DND-41 (cell line): ENCODE data around the gene TCF19.

Source experiments
- ATAC-seq: fragments of 200-7000 bp; cut with Tn5 transposase; 3 replicates; pipeline ENCODE4 v1.9.1; 2021; ENCODE audit warnings: low read depth; ENCODE audit not compliant: insufficient read depth
- DNase-seq: peaks from one replicate; pipeline ENCODE4 v3.0.0-alpha.2; 2020
- H2AFZ ChIP-seq: 2 replicates; pipeline ENCODE4 v1.6.0; 2012; ENCODE audit warnings: low read depth, low read length
- H3K27ac ChIP-seq: 2 replicates; pipeline ENCODE4 v1.5.1; 2012; ENCODE audit warnings: low read length, inconsistent platforms
- H3K27me3 ChIP-seq: fragments of 200-600 bp; sonication (generic); 2 replicates; pipeline ENCODE4 v1.6.0; 2012; ENCODE audit warnings: low read length, mild to moderate bottlenecking, inconsistent platforms; ENCODE audit not compliant: insufficient read depth, poor library complexity
- H3K36me3 ChIP-seq: 2 replicates; pipeline ENCODE4 v1.5.1; 2012; ENCODE audit warnings: low read length, inconsistent platforms; ENCODE audit not compliant: insufficient read depth
- H3K4me1 ChIP-seq: 2 replicates; pipeline ENCODE4 v1.5.1; 2012; ENCODE audit warnings: mild to moderate bottlenecking, low read length; ENCODE audit not compliant: insufficient read depth
- H3K4me2 ChIP-seq: 2 replicates; pipeline ENCODE4 v1.6.0; 2012; ENCODE audit warnings: mild to moderate bottlenecking, moderate library complexity, low read length, inconsistent platforms; ENCODE audit not compliant: insufficient read depth
- H3K4me3 ChIP-seq, 2 experiments: fragments of 200-600 bp in 1 of 2; shearing (Covaris generic) in 1 of 2; 2 replicates each; pipeline ENCODE4 v1.5.1; 2012 to 2016; ENCODE audit warnings: inconsistent platforms in 2 of 2, low read length in 2 of 2, mild to moderate bottlenecking in 2 of 2, low read depth in 1 of 2, moderate library complexity in 1 of 2
- H3K79me2 ChIP-seq: 2 replicates; pipeline ENCODE4 v1.6.0; 2012; ENCODE audit warnings: low read length, inconsistent platforms; ENCODE audit not compliant: insufficient read depth
- H3K9ac ChIP-seq: 2 replicates; pipeline ENCODE4 v1.6.0; 2012; ENCODE audit warnings: low read depth, mild to moderate bottlenecking, inconsistent platforms, low read length, moderate library complexity
- H3K9me3 ChIP-seq: 2 replicates; pipeline ENCODE4 v1.5.1; 2012; ENCODE audit warnings: low read length, moderate library complexity, mild to moderate bottlenecking, inconsistent platforms; ENCODE audit not compliant: insufficient read depth, severe bottlenecking
- H4K20me1 ChIP-seq: 2 replicates; pipeline ENCODE4 v1.6.0; 2012; ENCODE audit warnings: low read length; ENCODE audit not compliant: insufficient read depth
- CTCF ChIP-seq: IDR thresholded peaks from 2 replicates; pipeline ENCODE4 v1.5.1; 2012; ENCODE audit warnings: borderline replicate concordance, low read length, moderate library complexity, mild to moderate bottlenecking; ENCODE audit not compliant: poor library complexity, severe bottlenecking; ENCODE audit errors: extremely low read depth
- EZH2 ChIP-seq: IDR thresholded peaks from 3 replicates; pipeline ENCODE4 v1.6.1; 2012; ENCODE audit warnings: borderline replicate concordance, low read depth, mild to moderate bottlenecking, moderate library complexity, low read length, inconsistent platforms; ENCODE audit not compliant: severe bottlenecking

The TCF19 gene

GRCh38 chr6:31122791-31123706 lies 35.3 kb upstream of the TCF19 start:
- no peak for ATAC-seq
- H3K4me1 ChIP-seq, result no peaks in the 10 kb centered on the region
- no peaks in the 10 kb centered on the region for H3K36me3 ChIP-seq
- H3K79me2 ChIP-seq, result no peaks in the 10 kb centered on the region
- no peak overlapping the region for H3K27ac ChIP-seq
- no peak overlapping the region for H2AFZ ChIP-seq
- no peak overlapping the region for H3K9ac ChIP-seq
- H3K4me3 ChIP-seq, result no peak overlapping the region
- no peaks in the 10 kb centered on the region for H4K20me1 ChIP-seq
- TF ChIP-seq CTCF (no peak), EZH2 (no peak)
- H3K4me2 ChIP-seq, result no peak overlapping the region
- H3K27me3 ChIP-seq, result peaks cover 16% of the 10 kb centered on the region
- no peak for DNase-seq
- no peaks in the 10 kb centered on the region for H3K9me3 ChIP-seq

GRCh38 chr6:31125162-31125561 lies 33.2 kb upstream of the TCF19 start:
- DNase-seq (no peak), ATAC-seq (no peak)
- Histone ChIP-seq H2AFZ (no peak overlapping the region), H3K4me1 (no peaks in the 10 kb centered on the region), H4K20me1 (no peaks in the 10 kb centered on the region), H3K9me3 (no peaks in the 10 kb centered on the region), H3K9ac (no peak overlapping the region), H3K36me3 (no peaks in the 10 kb centered on the region), H3K79me2 (no peaks in the 10 kb centered on the region), H3K4me2 (no peak overlapping the region), H3K27me3 (peaks cover 12% of the 10 kb centered on the region), H3K4me3 (no peak overlapping the region), H3K27ac (no peak overlapping the region)
- TF ChIP-seq EZH2 (no peak), CTCF (no peak)

GRCh38 chr6:31125586-31126363 lies 32.6 kb upstream of the TCF19 start:
- Histone ChIP-seq H3K27me3 (peaks cover 12% of the 10 kb centered on the region), H3K9ac (no peak overlapping the region), H3K4me1 (no peaks in the 10 kb centered on the region), H3K9me3 (no peaks in the 10 kb centered on the region), H3K4me2 (no peak overlapping the region), H3K36me3 (no peaks in the 10 kb centered on the region), H3K27ac (no peak overlapping the region), H4K20me1 (no peaks in the 10 kb centered on the region), H2AFZ (no peak overlapping the region), H3K79me2 (no peaks in the 10 kb centered on the region), H3K4me3 (no peak overlapping the region)
- DNase-seq (no peak), ATAC-seq (no peak)
- TF ChIP-seq EZH2, result no peak
